HEK293T (cell line): ENCODE measurements around the gene ADGRB3.

ENCODE experiments used
- ARNT ChIP-seq: fragments of 450-650 bp; IDR thresholded peaks from 2 replicates; pipeline ENCODE4 v1.6.1; 2017; ENCODE audit warnings: mild to moderate bottlenecking
- BHLHE40 ChIP-seq: fragments of 450-650 bp; IDR thresholded peaks from 2 replicates; pipeline ENCODE4 v1.6.1; 2016; ENCODE audit warnings: mild to moderate bottlenecking, moderate library complexity, borderline replicate concordance
- CTBP1 ChIP-seq: fragments of 450-650 bp; IDR thresholded peaks from 2 replicates; pipeline ENCODE4 v1.6.1; 2016; ENCODE audit warnings: borderline replicate concordance
- ELF4 ChIP-seq: fragments of 450-650 bp; IDR thresholded peaks from 2 replicates; pipeline ENCODE4 v1.6.1; 2017; ENCODE audit warnings: antibody characterized with exemption
- FOXA1 ChIP-seq: fragments of 450-650 bp; IDR thresholded peaks from 2 replicates; pipeline ENCODE4 v1.6.1; 2016; ENCODE audit warnings: mild to moderate bottlenecking
- FOXM1 ChIP-seq: fragments of 450-650 bp; IDR thresholded peaks from 2 replicates; pipeline ENCODE4 v1.6.1; 2017; ENCODE audit warnings: mild to moderate bottlenecking, borderline replicate concordance
- HDGF ChIP-seq: fragments of 450-650 bp; IDR thresholded peaks from 2 replicates; pipeline ENCODE4 v1.6.1; 2017; ENCODE audit warnings: antibody characterized with exemption, borderline replicate concordance
- LEF1 ChIP-seq: fragments of 450-650 bp; IDR thresholded peaks from 2 replicates; pipeline ENCODE4 v1.6.1; 2017; ENCODE audit warnings: mild to moderate bottlenecking, borderline replicate concordance
- NFRKB ChIP-seq: fragments of 450-650 bp; IDR thresholded peaks from 2 replicates; pipeline ENCODE4 v1.6.1; 2016; ENCODE audit warnings: mild to moderate bottlenecking, moderate library complexity
- PKNOX1 ChIP-seq: fragments of 450-650 bp; IDR thresholded peaks from 2 replicates; pipeline ENCODE4 v1.6.1; 2016
- SP1 ChIP-seq: fragments of 450-650 bp; IDR thresholded peaks from 2 replicates; pipeline ENCODE4 v1.6.1; 2017
- SUZ12 ChIP-seq: fragments of 450-650 bp; IDR thresholded peaks from 2 replicates; pipeline ENCODE4 v1.6.1; 2016; ENCODE audit warnings: mild to moderate bottlenecking
- ZNF384 ChIP-seq: fragments of 450-650 bp; IDR thresholded peaks from 2 replicates; pipeline ENCODE4 v1.6.1; 2016

DNA sequence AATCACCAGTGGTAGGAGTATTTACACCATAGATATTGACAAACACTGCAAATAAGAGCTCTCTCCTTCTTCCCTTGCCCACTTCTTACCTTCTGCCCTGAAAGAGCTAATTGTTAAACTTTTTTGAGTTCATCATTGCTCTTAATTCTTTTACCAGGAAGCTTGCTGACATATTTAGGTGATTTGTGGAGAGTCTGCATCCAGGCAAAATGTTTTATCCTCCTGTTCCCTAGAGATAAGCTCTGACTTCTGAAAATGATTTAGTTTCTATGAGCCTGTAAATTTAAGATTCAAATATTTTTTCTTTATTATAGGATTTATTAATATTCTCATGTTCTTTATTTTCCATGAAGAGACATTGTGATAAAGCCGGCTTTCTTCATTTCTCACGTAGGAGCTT, 81.5 kb downstream of the ADGRB3 start:
- TF ChIP-seq SP1 = no peak
- TF ChIP-seq NFRKB = no peak
- TF ChIP-seq PKNOX1 = no peak
- TF ChIP-seq FOXA1 = no peak
- TF ChIP-seq ELF4 = no peak
- no peak for TF ChIP-seq CTBP1
- TF ChIP-seq ZNF384 = no peak
- TF ChIP-seq ARNT = no peak
- no peak for TF ChIP-seq HDGF
- no peak for TF ChIP-seq FOXM1
- TF ChIP-seq SUZ12 = no peak
- no peak for TF ChIP-seq BHLHE40
- TF ChIP-seq LEF1 = no peak
